GM21381 (cell line): ENCODE measurements around the gene IFI44L.
A peak's percentile ranks its signal among the peaks of the same experiment; 100 is the strongest.

Experiments used
- ATAC-seq: cut with Tn5 transposase; IDR thresholded peaks from one replicate; pipeline ENCODE4 v1.9.1; 2021; ENCODE audit warnings: mild to moderate bottlenecking, moderate library complexity; ENCODE audit not compliant: unreplicated experiment

Gene IFI44L

GRCh38 chr1:78619803-78620579 is at the start of gene IFI44L:
Gene IFI44L, plus strand, starts transcription at chr1:78620448. Its CDS starts 7,468 bp downstream, at chr1:78627916.
- ATAC-seq, result peak; percentile 45

- ATAC-seq, result no peak
Measured at GRCh38 chr1:78570539-78570938, 49.7 kb upstream of the IFI44L start.

GRCh38 chr1:78577257-78578100 is 42.8 kb upstream of the IFI44L start:
- no peak for ATAC-seq

- ATAC-seq, result no peak
Measured at GRCh38 chr1:78586572-78586971, 33.7 kb upstream of the IFI44L start.

GRCh38 chr1:78587211-78587610 is 33.0 kb upstream of the IFI44L start:
- ATAC-seq, result no peak

GRCh38 chr1:78591971-78592370 is 28.3 kb upstream of the IFI44L start:
- no peak for ATAC-seq

- no peak for ATAC-seq
Measured at GRCh38 chr1:78599294-78599693, 21.0 kb upstream of the IFI44L start.

- no peak for ATAC-seq
Measured at GRCh38 chr1:78601068-78601467, 19.2 kb upstream of the IFI44L start.

- no peak for ATAC-seq
Measured at GRCh38 chr1:78603206-78603605, 17.0 kb upstream of the IFI44L start.

- no peak for ATAC-seq
Measured at GRCh38 chr1:78604643-78605042, 15.6 kb upstream of the IFI44L start.

GRCh38 chr1:78606274-78606673 is 14.0 kb upstream of the IFI44L start:
- no peak for ATAC-seq

GRCh38 chr1:78607334-78607927 is 12.8 kb upstream of the IFI44L start:
- no peak for ATAC-seq

GRCh38 chr1:78607944-78608343 is 12.3 kb upstream of the IFI44L start:
- no peak for ATAC-seq

GRCh38 chr1:78617615-78618026 is 2.6 kb upstream of the IFI44L start:
- peak; percentile 47 for ATAC-seq

- no peak for ATAC-seq
Measured at GRCh38 chr1:78619032-78619431, 1.2 kb upstream of the IFI44L start.

GRCh38 chr1:78619446-78619802 is 824 bp upstream of the IFI44L start:
- peak; percentile 5 for ATAC-seq

- ATAC-seq, result peak; percentile 21
Measured at GRCh38 chr1:78620666-78621065, 418 bp downstream of the IFI44L start.

- peak; percentile 25 for ATAC-seq
Measured at GRCh38 chr1:78622548-78622947, 2.3 kb downstream of the IFI44L start.

GRCh38 chr1:78624035-78624434 is 3.8 kb downstream of the IFI44L start:
- no peak for ATAC-seq

GRCh38 chr1:78627321-78627720 is 7.1 kb downstream of the IFI44L start:
- no peak for ATAC-seq

GRCh38 chr1:78630600-78630999 is 10.4 kb downstream of the IFI44L start:
- ATAC-seq, result no peak

GRCh38 chr1:78633209-78633608 is 13.0 kb downstream of the IFI44L start:
- no peak for ATAC-seq
